ENCODE measurements around the gene PHACTR3.

The PHACTR3 gene

DNA sequence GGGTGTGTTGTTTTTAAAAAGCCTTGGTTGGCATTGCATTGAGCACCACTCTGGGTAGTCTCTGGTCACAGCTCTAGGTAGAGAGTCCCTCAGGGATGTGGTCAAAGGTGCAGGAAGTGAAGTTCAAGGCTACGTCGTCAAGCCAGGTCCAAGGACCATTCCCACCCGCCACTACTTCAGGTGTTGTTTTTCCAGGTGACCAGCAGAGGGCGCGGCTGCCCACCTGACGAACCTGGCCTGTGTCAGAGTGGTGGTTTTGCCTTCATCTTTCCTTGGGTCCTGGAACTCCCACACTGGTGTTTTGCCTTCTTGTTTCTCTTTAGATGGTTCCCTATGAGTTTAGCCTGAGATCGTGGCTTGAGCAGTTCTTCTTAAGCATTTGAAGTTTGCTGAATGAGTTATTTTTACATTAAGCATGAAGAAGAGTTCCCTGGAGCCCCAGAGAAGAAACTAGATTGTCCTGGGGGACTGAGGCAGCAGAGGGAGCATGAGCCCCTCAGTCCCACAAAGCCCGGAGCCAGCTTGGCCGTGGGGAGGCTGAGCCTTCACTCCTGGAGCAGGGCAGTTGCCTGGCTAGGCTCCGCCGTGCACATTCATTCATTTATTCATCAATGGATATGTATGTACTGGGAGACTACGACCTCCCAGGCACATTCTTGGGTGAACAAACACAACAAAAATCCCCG lies 5.6 kb upstream of the PHACTR3 start:
- TF ChIP-seq, protein P1, sequence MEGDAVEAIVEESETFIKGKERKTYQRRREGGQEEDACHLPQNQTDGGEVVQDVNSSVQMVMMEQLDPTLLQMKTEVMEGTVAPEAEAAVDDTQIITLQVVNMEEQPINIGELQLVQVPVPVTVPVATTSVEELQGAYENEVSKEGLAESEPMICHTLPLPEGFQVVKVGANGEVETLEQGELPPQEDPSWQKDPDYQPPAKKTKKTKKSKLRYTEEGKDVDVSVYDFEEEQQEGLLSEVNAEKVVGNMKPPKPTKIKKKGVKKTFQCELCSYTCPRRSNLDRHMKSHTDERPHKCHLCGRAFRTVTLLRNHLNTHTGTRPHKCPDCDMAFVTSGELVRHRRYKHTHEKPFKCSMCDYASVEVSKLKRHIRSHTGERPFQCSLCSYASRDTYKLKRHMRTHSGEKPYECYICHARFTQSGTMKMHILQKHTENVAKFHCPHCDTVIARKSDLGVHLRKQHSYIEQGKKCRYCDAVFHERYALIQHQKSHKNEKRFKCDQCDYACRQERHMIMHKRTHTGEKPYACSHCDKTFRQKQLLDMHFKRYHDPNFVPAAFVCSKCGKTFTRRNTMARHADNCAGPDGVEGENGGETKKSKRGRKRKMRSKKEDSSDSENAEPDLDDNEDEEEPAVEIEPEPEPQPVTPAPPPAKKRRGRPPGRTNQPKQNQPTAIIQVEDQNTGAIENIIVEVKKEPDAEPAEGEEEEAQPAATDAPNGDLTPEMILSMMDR (IDR thresholded peaks at IDR 0.05) = peak; percentile 93
- TF ChIP-seq ZFX (IDR thresholded peaks at IDR 0.05; ENCODE audit: borderline replicate concordance) = no peak

DNA sequence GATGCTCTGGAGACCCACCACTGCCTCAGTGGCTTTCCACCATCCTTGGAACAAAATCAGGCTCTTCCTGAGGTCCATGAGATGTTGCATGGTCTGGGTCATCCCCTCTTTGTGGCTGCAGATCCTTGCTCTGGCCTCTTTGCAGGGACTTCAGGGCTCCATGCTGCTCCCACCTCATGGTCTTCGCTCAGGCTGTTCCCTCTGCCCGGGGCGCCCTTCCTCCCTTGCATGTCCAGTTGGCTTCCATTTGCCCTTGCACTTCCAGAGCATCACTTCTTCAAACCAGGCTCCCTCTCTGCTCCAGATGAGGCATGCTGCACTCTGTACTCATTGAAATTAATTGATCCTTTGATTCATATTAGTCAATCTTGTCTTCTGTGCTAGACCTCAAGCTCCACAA lies 4.4 kb upstream of the PHACTR3 start:
- TF ChIP-seq ZFX (IDR thresholded peaks at IDR 0.05; ENCODE audit: borderline replicate concordance) = no peak
- TF ChIP-seq, protein P1 (IDR thresholded peaks at IDR 0.05) = no peak
- H3K27ac ChIP-seq = no peak overlapping the region

More for the DNA sequence above, 5.6 kb upstream of the PHACTR3 start:
- no peak overlapping the region for H3K27ac ChIP-seq

DNA sequence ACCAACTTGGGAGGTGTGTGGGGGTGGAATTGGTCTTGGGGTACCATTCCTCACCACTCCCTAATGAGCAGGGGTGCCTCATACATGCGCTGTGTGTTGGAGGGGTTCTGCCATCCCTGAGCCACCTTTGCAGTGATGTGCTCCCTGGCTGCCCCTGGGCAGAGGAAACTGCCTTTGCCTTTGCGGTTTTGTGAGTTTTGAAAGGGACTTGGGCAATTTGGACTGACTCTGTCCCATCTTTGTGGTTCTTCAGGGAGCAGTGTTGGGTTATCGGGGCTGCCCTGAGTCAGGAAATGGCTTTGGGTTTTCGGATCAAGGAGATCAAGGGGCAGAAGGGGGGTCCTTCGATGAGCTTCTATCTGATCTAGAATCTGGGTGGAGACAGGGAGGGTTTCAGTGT lies 3.9 kb upstream of the PHACTR3 start:
- no peak overlapping the region for H3K27ac ChIP-seq
- TF ChIP-seq, protein P1 (IDR thresholded peaks at IDR 0.05) = no peak
- no peak for TF ChIP-seq ZFX (IDR thresholded peaks at IDR 0.05; ENCODE audit: borderline replicate concordance)

DNA sequence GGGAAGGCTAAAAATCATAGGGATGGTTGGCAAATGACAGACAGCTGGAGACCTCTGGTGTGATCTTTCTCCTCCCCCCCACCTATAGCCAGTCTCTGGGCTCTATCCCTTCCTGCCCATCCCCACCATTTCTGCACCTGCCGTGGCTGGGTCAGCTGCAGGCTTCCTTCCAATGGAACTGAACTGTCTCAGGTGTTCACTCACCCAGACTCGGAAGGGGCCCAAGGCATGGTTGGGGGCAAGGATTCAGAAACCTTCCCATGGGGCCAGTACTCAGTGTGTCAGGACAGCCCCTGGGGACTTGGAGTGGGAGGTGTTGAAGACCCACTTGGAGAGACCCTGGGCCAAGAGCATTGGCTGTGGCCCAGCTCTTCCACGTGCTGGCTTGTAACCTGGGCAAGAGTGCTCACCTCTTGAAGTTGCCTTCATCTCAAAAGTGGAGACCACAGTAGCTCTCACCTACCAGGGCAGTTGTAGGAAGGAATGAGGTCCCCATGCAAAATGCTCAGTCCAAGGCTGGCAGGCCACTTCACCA lies 1.7 kb upstream of the PHACTR3 start:
- TF ChIP-seq, protein P1 (IDR thresholded peaks at IDR 0.05) = no peak
- no peak for TF ChIP-seq ZFX (IDR thresholded peaks at IDR 0.05; ENCODE audit: borderline replicate concordance)
- no peak overlapping the region for H3K27ac ChIP-seq

DNA sequence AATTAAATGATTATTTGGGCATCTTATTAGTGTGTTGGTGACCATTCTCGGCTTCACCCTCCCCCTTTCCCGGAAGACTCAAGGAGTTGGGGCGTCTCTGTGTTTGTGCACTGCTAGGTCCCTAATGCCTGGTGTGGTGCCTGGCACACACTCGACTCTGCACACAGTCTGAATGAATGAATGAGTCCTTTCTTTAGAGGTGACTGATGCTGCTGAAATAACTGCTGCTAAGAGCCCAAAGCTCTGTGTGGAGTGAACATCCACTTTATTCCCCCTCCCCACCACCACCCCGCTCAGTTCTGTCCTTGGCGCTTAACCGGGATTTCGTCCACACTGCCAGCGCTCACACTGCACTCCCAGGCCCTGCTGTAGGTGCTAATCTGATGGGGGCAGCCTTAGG lies 1.2 kb upstream of the PHACTR3 start:
- TF ChIP-seq ZFX (IDR thresholded peaks at IDR 0.05; ENCODE audit: borderline replicate concordance) = no peak
- TF ChIP-seq, protein P1 (IDR thresholded peaks at IDR 0.05) = no peak
- H3K27ac ChIP-seq = no peak overlapping the region

DNA sequence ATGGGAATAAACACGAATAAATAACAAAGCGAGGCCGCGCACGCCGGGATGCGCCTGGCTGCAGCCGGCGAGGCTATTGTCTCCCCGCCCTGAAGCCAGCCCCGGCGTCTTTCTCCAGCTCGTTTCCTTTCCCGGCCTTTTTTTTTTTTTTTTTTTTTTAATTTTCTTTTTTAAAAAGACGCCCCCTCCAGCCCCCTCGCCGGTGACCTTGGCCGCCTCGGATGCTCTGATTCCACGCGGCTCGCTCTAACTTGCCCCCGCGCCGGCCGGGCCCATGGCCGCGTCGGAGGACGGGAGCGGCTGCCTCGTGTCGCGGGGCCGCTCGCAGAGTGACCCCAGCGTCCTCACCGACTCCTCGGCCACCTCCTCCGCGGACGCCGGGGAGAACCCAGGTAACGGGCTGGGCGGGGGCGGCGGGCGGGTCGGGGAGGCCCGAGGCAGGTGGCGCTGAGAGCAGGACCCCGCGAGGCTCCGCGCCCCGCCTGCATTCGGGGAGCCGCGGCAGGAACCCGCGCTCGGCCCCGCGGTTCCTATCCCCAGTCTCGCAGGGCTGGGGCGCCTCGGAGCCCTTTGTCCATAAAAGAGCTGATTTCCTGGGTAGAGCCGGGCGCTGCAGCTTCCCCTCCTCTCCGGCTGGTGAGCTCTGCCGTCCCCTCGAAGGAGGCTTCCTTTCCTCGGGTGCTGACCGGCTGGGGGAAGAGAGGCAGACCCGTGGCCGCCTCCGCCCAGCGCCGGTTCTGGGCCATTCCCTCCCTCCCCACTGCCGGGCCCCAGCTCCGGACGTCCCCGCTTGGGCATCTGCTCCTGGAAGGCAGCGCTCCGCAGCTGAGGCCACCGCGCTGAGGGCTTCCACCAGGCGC lies 631 bp downstream of the PHACTR3 start:
- no peak overlapping the region for H3K27ac ChIP-seq
- no peak for TF ChIP-seq ZFX (IDR thresholded peaks at IDR 0.05; ENCODE audit: borderline replicate concordance)
- TF ChIP-seq, protein P1 (IDR thresholded peaks at IDR 0.05) = no peak
